Activated naive CD8-positive, alpha-beta T cell (primary cell): Measurements from ENCODE around the gene POU5F2.

Experiments used
- H3K27ac Mint-ChIP-seq: one replicate; pipeline ENCODE4 v1.8.0; 2021; ENCODE audit warnings: mixed read lengths
- H3K27me3 Mint-ChIP-seq: one replicate; pipeline ENCODE4 v1.8.0; 2021; ENCODE audit warnings: mixed read lengths
- H3K36me3 Mint-ChIP-seq: one replicate; pipeline ENCODE4 v1.8.0; 2021; ENCODE audit warnings: mixed read lengths
- H3K4me1 Mint-ChIP-seq: one replicate; pipeline ENCODE4 v1.8.0; 2021; ENCODE audit warnings: low read depth, mixed read lengths
- H3K4me3 Mint-ChIP-seq: one replicate; pipeline ENCODE4 v1.8.0; 2021; ENCODE audit warnings: mild to moderate bottlenecking, mixed read lengths
- H3K9me3 Mint-ChIP-seq: one replicate; pipeline ENCODE4 v1.8.0; 2021; ENCODE audit warnings: low read depth, mixed read lengths

POU5F2 gene

GRCh38 chr5:93741136-93741811, at the start of gene POU5F2:
POU5F2 (minus strand) TSS chr5:93741600; CDS start chr5:93741563, 37 bp downstream.
- H3K4me1 Mint-ChIP-seq: no peaks in the 10 kb centered on the region
- peaks cover 44% of the 10 kb centered on the region for H3K36me3 Mint-ChIP-seq
- no peak within 1 kb of the TSS for H3K4me3 Mint-ChIP-seq
- H3K9me3 Mint-ChIP-seq: peaks cover 8% of the 10 kb centered on the region
- no peak within 1 kb of the TSS for H3K27ac Mint-ChIP-seq
- no peaks in the 10 kb centered on the region for H3K27me3 Mint-ChIP-seq

- no peak overlapping the region for H3K4me3 Mint-ChIP-seq
- no peak overlapping the region for H3K27ac Mint-ChIP-seq
- no peaks in the 10 kb centered on the region for H3K4me1 Mint-ChIP-seq
- no peaks in the 10 kb centered on the region for H3K27me3 Mint-ChIP-seq
- H3K36me3 Mint-ChIP-seq: peaks cover 20% of the 10 kb centered on the region
- H3K9me3 Mint-ChIP-seq: no peaks in the 10 kb centered on the region
Measured at GRCh38 chr5:93790401-93790800, 49.0 kb upstream of the POU5F2 start.

- Mint-ChIP-seq H3K27me3 (no peaks in the 10 kb centered on the region), H3K36me3 (peaks cover 15% of the 10 kb centered on the region), H3K4me1 (no peaks in the 10 kb centered on the region), H3K27ac (no peak overlapping the region), H3K9me3 (no peaks in the 10 kb centered on the region), H3K4me3 (no peak overlapping the region)
Measured at GRCh38 chr5:93789173-93790067, 48.0 kb upstream of the POU5F2 start.

GRCh38 chr5:93787598-93787997, 46.2 kb upstream of the POU5F2 start:
- Mint-ChIP-seq H3K9me3 (no peaks in the 10 kb centered on the region), H3K27me3 (no peaks in the 10 kb centered on the region), H3K36me3 (peaks cover 10% of the 10 kb centered on the region), H3K4me1 (no peaks in the 10 kb centered on the region), H3K27ac (no peak overlapping the region), H3K4me3 (no peak overlapping the region)

GRCh38 chr5:93785475-93785874, 44.1 kb upstream of the POU5F2 start:
- H3K27me3 Mint-ChIP-seq: no peaks in the 10 kb centered on the region
- H3K4me3 Mint-ChIP-seq: no peak overlapping the region
- no peaks in the 10 kb centered on the region for H3K9me3 Mint-ChIP-seq
- H3K27ac Mint-ChIP-seq: no peak overlapping the region
- H3K4me1 Mint-ChIP-seq: no peaks in the 10 kb centered on the region
- peaks cover 26% of the 10 kb centered on the region for H3K36me3 Mint-ChIP-seq

GRCh38 chr5:93782978-93783377, 41.6 kb upstream of the POU5F2 start:
- H3K4me1 Mint-ChIP-seq: no peaks in the 10 kb centered on the region
- no peak overlapping the region for H3K4me3 Mint-ChIP-seq

GRCh38 chr5:93777620-93778019, 36.2 kb upstream of the POU5F2 start:
- peaks cover 5% of the 10 kb centered on the region for H3K9me3 Mint-ChIP-seq
- no peak overlapping the region for H3K27ac Mint-ChIP-seq
- peaks cover 56% of the 10 kb centered on the region for H3K36me3 Mint-ChIP-seq
- no peak overlapping the region for H3K4me3 Mint-ChIP-seq
- H3K27me3 Mint-ChIP-seq: no peaks in the 10 kb centered on the region
- no peaks in the 10 kb centered on the region for H3K4me1 Mint-ChIP-seq

More at GRCh38 chr5:93782978-93783377, 41.6 kb upstream of the POU5F2 start:
- peaks cover 34% of the 10 kb centered on the region for H3K36me3 Mint-ChIP-seq
- H3K27me3 Mint-ChIP-seq: no peaks in the 10 kb centered on the region
- H3K27ac Mint-ChIP-seq: no peak overlapping the region
- H3K9me3 Mint-ChIP-seq: no peaks in the 10 kb centered on the region

- H3K27me3 Mint-ChIP-seq: no peaks in the 10 kb centered on the region
- peaks cover 13% of the 10 kb centered on the region for H3K9me3 Mint-ChIP-seq
- H3K4me1 Mint-ChIP-seq: peaks cover 9% of the 10 kb centered on the region
- H3K27ac Mint-ChIP-seq: no peak overlapping the region
- H3K4me3 Mint-ChIP-seq: no peak overlapping the region
- H3K36me3 Mint-ChIP-seq: peaks cover 30% of the 10 kb centered on the region
Measured at GRCh38 chr5:93756372-93756771, 15.0 kb upstream of the POU5F2 start.

- Mint-ChIP-seq H3K36me3 (peaks cover 27% of the 10 kb centered on the region), H3K4me1 (peaks cover 9% of the 10 kb centered on the region), H3K27me3 (no peaks in the 10 kb centered on the region), H3K27ac (no peak overlapping the region), H3K9me3 (peaks cover 13% of the 10 kb centered on the region), H3K4me3 (no peak overlapping the region)
Measured at GRCh38 chr5:93755716-93756115, 14.3 kb upstream of the POU5F2 start.

GRCh38 chr5:93748875-93749397, 7.5 kb upstream of the POU5F2 start:
- Mint-ChIP-seq H3K4me1 (peaks cover 6% of the 10 kb centered on the region), H3K36me3 (peaks cover 16% of the 10 kb centered on the region), H3K4me3 (no peak overlapping the region), H3K27ac (no peak overlapping the region), H3K27me3 (no peaks in the 10 kb centered on the region), H3K9me3 (no peaks in the 10 kb centered on the region)

- Mint-ChIP-seq H3K27ac (no peak overlapping the region), H3K4me3 (no peak overlapping the region), H3K9me3 (peaks cover 5% of the 10 kb centered on the region), H3K27me3 (no peaks in the 10 kb centered on the region), H3K4me1 (peaks cover under 1% of the 10 kb centered on the region), H3K36me3 (peaks cover 25% of the 10 kb centered on the region)
Measured at GRCh38 chr5:93746406-93747056, 5.1 kb upstream of the POU5F2 start.

GRCh38 chr5:93736284-93736683, 5.1 kb downstream of the POU5F2 start:
- Mint-ChIP-seq H3K27ac (no peak overlapping the region), H3K4me1 (no peaks in the 10 kb centered on the region), H3K4me3 (no peak overlapping the region), H3K9me3 (peaks cover 3% of the 10 kb centered on the region), H3K27me3 (no peaks in the 10 kb centered on the region), H3K36me3 (peaks cover 28% of the 10 kb centered on the region)

- no peaks in the 10 kb centered on the region for H3K27me3 Mint-ChIP-seq
Measured at GRCh38 chr5:93735378-93735777, 6.0 kb downstream of the POU5F2 start.

GRCh38 chr5:93731987-93732386, 9.4 kb downstream of the POU5F2 start:
- H3K9me3 Mint-ChIP-seq: no peaks in the 10 kb centered on the region
- no peaks in the 10 kb centered on the region for H3K27me3 Mint-ChIP-seq
- H3K27ac Mint-ChIP-seq: no peak overlapping the region
- peaks cover 7% of the 10 kb centered on the region for H3K36me3 Mint-ChIP-seq
- no peaks in the 10 kb centered on the region for H3K4me1 Mint-ChIP-seq
- H3K4me3 Mint-ChIP-seq: no peak overlapping the region

More at GRCh38 chr5:93735378-93735777, 6.0 kb downstream of the POU5F2 start:
- Mint-ChIP-seq H3K27ac (no peak overlapping the region), H3K36me3 (peaks cover 28% of the 10 kb centered on the region), H3K4me1 (no peaks in the 10 kb centered on the region), H3K9me3 (peaks cover 3% of the 10 kb centered on the region), H3K4me3 (no peak overlapping the region)

- Mint-ChIP-seq H3K9me3 (no peaks in the 10 kb centered on the region), H3K27ac (no peak overlapping the region), H3K27me3 (no peaks in the 10 kb centered on the region), H3K4me3 (no peak overlapping the region), H3K36me3 (peaks cover 4% of the 10 kb centered on the region), H3K4me1 (peaks cover 13% of the 10 kb centered on the region)
Measured at GRCh38 chr5:93726595-93726994, 14.8 kb downstream of the POU5F2 start.
